Measurements from ENCODE around the gene COL6A1.
"Not testable (repeated sequence)": the region's sequence is repeated elsewhere in the genome, so short reads cannot be mapped to it uniquely, and the experiment has no call there.

Gene COL6A1

DNA sequence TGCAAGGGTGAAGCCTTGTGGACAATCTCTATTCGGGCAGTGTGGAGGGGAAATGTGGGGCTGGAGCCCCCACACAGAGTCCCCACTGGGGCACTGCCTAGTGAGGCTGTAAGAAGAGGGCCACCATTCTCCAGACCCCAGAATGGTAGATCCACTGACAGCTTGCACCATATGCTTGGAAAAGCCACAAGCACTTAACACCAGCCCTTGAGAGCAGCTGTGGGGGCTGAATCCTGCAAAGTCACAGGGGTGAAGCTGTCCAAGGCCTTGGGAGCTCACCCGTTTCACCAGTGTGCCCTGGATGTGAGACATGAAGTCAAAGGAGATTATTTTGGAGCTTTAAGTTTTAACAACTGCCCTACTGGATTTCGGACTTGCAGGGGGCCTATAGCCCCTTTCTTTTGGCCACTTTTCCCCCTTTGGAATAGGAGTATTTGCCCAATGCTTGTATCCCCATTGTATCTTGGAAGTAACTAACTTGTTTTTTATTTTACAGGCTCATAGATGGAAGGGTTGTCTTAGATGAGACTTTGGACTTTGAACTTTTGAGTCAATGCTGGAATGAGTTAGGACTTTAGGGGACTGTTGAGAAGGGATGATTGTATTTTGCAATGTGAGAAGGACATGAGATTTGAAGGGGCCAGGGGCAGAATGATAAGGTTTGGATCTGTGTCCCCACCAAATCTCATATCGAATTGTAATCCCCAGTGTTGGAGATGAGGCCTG lies 16.3 kb upstream of the COL6A1 start:
- DNase-seq (ENCODE audit: low read depth in 2 of 2, low spot score in 1 of 2), result no peak

DNA sequence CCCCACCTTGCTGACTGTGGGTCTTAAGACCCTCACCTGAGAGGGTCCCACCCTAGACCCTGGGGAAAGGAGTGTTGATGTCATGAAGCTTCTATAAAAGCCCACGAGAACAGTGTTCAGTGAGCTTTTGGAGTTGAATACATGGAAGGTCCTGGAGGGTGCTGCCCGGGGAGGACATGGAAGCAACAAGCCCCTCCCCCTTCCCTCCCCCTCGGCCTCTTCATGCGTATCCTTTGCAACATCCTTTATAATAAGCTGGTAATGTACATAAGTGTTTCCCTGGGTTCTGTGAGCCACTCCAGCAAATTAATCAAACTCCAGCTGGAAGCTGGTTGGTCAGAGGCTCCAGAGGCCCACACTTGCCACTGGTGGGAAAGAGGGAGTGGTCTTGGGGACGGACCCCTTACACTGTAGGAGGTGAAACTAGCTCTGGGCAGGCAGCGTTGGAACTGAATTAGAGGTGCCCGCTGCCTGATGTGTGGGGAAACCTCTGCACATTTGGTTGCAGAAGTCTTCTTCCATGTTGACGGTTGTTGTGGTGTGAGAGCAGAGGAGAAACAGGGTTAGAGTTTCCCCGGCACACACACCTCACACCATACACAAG lies 14.7 kb upstream of the COL6A1 start:
- no peak for DNase-seq (ENCODE audit: low read depth in 2 of 2, low spot score in 1 of 2)

DNA sequence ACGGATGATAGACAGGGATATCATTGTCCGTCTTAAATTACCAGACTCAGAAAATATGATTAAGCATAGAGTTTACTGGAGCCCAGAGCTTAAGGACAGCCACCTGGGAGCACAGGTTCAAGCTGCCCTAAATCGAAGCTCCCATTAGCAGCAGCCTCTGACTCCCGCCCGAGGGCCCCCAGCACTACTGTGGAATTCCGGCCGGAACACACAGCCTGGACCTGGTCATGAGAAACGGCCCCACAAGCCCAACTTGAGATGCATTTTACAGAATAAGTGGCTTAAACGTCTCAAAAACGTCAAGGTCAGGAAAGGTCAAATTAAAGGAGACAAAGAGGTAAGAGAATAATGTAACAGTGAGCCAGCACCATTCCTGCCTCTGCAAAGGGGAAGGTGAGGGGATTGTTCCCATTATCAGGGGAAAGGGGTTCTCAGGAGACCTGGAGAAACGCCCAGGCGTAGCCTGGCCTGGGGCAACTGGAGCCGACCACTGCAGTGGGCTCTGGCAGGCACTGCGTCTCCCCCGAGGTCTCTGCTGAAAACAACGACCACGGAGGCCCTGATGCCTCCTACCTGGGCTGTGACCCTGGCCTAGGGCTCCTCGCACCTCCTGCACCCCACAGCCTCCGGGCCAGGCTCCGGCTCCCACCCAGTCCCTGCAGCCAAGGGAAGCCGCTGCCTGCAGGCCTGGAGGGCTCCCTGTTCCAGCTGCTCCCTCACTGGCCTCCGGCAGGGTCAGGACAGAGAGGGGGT lies 11.5 kb upstream of the COL6A1 start:
- no peak for DNase-seq (ENCODE audit: low read depth in 2 of 2, low spot score in 1 of 2)

DNA sequence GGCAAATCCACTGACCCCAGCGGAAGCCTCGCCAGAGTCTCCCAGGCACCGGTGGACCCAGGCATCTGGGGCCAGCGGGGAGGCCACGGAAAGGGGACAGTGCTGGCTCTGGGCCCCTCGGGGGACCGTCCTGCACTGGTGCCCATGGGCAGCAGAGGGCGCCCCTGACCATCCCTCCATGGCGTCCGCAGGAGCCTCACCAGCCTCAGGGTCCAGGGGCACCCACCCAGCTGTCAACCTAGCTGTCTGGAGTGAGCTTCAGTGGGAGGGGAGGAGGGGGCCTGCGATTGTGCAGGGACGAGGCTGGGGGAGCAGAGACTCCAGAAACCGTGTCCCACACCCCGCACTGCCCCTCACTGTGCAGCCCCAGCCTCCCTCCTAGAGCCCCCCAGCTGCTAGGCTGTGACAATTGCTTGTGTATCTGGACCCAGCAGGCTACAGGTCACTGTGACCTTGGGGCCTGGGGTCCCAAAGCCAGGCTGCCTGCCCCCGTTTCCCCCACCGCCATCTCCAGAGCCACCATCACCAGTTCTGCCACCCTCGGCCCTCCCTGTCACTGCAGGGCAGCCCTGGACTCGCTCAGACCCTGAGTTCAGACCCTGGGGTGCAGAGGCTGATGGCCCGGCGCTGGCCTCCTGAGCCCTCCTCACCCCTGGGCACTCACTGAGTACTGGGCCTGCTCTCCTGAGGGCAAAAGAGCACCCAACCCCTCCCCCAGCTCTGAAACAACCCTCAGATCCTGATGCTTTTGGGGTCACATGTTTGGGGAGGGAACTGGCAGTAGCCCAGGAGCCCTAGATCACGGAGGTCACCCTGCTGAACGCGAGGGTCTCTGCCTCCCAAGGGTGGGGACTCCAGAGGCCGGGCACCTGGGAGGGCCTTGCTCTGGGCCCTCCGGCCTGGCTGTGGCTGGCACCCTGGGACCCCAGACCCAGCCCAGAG lies 10.6 kb upstream of the COL6A1 start:
- DNase-seq (ENCODE audit: low read depth in 2 of 2, low spot score in 1 of 2), result no peak

DNA sequence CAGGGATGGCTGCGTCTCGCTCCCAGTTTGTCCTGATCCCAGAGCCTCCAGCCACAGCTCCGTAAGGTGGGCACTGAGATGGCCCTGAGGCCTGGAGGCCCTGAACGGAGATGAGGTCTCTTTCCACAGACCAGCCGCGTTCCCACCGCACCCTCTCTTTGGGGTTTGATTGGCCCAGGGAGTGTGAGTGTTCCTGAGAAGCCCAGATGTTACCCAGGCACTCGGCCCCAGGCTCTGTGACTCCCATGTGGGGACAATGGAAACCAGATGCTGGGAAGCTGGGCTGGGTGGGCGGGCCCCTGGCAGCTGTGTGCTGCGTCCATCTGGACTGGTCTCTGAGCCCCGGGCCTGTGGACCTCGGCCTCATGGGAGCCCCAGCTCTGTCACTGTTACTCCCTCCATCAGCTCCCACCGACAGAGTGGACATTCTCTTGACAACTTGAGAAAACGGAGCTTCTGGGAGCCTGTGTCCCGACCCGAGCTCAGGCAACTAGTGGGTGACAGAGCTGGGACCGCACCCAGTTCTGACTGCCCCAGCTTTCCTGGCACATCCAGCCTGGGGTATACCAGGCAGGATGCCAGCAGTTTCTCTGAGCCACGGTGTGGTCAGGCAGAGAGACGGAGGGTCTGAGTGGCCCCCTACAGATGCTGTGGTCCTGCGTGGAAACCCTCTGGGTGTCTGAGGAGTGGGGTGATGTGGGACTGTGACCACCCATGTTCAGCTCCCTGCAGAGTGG lies 9.8 kb upstream of the COL6A1 start:
- DNase-seq (ENCODE audit: low read depth in 2 of 2, low spot score in 1 of 2), result no peak

DNA sequence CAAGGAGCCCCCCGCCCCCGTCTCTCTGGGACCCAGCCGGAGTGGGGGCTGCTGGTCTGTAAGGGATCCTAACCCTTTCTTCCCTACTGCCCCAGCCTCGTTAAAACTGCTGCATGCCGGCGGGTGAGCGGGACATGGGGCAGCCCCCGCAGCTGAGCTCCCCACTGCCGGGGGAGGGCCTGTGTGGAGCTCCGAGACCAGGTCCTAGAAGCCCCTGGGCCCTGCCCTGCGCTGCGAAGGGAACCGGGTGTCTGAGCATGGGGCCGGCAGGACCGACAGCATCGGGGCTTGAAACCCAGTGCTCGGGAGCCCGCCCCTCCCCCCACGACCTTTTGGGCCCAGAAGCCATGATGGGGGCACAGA lies 9.2 kb upstream of the COL6A1 start:
- DNase-seq (ENCODE audit: low read depth in 2 of 2, low spot score in 1 of 2), result no peak

DNA sequence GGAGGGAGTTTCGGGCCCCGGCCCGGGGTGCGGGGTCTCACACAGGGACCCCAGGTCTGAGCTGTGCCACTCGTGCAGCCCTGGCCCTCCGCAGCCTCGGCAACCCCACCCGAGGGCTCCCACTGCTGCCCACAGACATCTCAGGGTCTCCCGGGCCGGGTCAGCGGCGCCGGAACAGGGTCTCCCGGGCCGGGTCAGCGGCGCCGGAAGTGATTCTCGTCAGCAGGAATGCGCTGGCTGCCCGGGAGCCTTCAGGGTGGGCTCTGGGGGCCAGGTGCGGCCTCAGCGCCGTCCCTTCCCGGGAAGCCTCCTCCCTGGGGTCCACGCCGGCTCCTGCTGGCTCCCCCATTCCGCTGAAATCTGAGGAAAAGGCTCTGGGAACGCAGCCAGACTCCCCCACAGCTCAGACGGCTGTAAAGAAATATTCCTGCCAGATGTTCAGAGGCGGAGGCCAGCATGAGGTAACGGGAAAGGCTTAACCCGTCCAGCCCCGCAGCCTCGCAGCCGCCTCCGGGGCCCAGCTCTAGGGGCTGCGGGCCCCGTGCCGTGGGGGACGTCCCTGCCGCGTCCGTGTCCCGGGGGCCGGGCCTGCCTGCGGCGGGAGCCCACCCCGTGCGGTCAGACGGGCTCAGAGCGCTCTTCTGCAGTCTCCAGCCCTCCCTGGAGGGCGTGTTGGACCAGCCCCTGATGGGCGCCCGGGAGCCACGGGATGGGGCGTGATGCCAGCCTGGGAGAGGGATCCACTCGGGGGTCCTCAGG lies 8.7 kb upstream of the COL6A1 start:
- DNase-seq (ENCODE audit: low read depth in 2 of 2, low spot score in 1 of 2), result no peak

DNA sequence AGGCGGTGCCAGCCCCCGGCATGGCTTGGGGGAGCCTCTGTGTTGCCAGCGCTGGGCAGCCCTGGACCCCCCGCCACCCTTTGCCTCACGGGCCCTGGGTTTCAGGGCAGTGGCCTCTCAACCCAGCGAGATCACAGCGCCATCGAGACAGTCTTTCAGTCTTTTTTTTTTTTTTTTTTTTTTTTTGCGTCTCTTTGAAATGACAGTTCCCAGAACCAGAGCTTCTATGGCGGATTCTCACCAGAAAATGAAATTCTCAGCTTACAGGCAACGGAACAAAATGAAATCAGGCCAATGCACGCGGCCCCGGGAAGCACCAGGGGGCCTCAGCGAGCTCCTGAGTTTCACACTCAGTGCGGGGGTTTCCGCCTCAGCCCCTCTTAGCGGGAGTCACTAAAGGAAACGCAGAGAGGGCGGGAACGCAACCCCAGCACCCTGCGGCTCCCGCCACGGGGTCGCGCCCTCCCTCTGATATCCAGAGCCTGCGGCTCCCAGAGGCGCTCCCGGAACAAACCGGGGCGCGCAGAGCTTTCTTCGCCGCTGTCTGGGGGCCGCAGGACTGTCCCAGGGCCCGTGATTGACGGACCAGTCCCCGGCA lies 8.0 kb upstream of the COL6A1 start:
- peak; percentile 71 to 75 for DNase-seq (ENCODE audit: low read depth in 2 of 2, low spot score in 1 of 2)

DNA sequence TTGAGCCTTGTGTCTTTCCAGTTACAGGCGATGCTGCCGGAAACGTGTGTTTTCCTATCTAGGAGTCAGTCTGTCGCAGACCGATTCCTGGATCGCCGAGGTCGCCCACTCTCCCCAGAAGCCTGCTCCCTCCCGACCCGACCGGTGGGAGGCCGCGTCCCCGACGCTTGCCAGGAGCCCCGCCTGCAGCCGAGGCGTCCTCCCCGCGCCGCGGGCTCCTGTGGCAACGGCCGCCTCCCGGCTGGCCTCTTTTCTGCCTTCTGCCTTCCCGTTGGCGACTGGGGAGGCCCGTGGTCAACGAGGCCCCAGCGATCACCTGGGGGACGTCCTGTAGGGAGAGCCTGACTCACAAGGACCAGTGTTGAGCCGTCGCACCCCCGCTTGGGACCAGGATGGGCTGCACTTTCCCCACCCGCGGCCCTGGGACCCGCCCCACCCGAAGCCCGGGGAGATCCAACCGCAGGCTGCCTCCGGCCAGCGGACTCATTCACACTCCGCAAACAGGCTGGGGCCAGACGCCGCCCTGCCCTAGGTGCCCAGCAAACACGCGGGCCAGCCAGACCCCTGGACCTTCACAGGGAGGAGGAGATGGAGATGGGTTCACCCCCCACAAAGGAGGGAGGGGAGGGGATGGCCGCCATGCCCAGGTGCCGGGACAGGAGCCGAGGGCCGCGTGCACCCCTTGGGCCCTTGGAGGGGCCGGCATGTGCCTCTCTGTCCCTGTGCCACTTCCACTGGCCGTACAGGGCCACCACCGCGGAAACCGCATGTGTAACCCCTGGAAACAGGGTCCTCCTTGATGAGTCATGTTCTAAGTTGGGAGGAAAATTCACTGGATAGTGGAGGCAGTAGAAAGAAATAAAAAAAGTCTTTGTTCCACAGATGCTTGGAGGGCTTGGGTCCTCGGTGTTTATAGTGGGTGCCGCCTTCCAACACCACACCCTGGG lies 7.2 kb upstream of the COL6A1 start:
- DNase-seq (ENCODE audit: low read depth in 2 of 2, low spot score in 1 of 2), result no peak

DNA sequence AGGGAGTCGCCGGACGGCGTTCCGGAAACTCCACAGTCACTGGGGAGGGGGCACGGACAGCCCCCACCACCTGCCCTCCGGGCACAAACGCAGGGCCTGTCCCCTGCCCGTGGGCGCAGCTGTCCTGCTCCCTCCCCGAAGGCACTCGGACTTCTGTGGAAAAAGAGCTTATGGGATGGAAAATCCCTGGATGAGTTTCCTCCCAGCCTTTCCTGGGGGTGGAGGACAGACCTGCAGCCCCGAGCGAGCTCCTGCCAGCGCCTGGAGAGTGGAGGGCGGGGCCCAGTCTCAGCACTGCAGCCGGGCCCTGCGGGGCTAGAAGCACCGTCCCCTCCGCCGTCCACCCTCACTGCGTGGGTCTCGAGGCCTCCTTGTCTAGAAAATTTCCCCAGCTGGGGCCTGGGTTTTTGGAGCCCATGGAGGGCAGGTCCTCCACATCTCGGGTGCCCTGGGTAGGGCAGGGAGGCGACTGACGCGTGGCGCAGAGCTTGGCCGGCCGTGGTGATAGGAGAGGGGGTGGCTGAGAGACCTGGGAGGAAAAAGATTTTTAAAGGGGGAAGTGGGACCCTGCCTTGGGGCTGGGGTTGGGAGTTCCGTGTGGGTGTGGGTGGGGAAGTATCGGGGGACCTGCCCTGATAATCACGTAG lies 6.4 kb upstream of the COL6A1 start:
- no peak for DNase-seq (ENCODE audit: low read depth in 2 of 2, low spot score in 1 of 2)

DNA sequence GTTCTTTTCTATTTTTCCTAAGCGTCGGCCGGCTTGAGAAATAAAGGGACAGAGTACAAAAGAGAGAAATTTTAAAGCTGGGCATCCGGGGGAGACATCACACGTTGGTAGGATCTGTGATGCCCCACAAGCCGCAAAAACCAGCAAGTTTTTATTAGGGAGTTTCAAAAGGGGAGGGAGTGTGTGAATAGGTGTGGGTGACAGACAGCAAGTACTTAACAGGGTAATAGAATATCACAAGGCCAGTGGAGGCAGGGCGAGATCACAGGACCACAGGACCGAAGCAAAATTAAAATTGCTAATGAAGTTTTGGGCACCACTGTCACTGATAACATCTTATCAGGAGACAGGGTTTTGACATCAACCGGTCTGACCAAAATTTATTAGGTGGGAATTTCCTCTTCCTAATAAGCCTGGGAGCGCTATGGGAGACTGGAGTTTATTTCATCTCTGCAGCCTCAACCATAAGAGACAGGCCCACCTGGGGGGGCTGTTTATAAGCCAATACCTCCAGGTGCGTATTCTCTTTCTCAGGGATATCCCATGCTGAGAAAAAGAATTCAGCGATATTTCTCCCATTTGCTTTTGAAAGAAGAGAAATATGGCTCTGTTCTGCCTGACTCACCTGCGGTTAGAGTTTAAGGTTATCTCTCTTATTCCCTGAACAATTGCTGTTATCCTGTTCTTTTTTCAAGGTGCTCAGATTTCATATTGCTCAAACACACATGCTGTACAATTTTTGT lies 5.7 kb upstream of the COL6A1 start:
- DNase-seq (ENCODE audit: low read depth in 2 of 2, low spot score in 1 of 2), result not testable (repeated sequence)

DNA sequence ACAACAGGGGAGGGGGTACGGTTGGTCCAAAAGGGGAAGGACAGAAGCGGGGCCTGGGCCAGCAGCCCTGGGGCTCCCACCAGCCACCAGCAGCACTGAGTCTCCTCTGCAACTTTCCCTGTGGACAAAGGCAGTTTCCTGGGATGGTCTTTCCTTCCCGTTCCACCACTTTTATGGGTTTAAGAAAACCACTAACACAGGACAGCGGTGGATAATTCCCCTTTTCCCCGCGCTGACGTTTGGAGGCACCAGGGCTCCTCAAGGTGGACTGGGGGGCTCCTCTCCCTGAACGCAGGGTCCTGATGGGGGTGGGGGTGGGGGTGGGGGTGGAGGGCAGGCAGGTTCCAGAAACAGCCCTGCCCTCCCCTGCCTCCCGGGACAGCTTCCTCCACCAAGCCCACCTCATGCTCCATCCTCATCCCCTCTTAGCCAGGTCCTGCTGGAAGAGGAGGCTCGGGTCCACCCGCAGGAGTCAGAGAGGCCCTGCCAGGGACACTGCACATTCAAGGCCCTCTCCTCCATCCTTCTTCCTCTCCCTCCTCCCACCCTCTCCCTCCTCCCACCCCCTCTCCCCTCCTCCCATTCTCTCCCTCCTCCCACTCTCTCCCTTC lies 4.8 kb upstream of the COL6A1 start:
- no peak for DNase-seq (ENCODE audit: low read depth in 2 of 2, low spot score in 1 of 2)

DNA sequence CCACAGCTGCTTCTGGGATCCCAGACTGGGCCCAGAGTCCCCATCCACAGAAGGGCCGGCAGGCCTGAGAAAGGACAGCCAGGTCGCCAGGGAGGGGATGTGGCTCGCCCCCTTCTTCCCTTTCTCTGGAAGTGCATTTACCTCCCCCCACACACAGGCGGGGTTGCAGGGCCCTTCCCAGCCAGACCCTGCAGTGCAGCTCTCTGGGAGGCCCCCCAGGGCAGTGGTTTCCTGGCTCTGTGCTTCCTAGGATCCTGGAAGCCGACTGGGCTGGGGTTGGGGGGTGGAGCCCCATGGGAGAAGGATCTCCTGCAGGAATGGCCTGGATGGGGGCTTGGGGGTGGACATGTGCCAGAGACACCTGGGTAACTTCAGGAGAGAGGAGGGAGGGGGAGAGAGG lies 4.2 kb upstream of the COL6A1 start:
- DNase-seq (ENCODE audit: low read depth in 2 of 2, low spot score in 1 of 2), result no peak

DNA sequence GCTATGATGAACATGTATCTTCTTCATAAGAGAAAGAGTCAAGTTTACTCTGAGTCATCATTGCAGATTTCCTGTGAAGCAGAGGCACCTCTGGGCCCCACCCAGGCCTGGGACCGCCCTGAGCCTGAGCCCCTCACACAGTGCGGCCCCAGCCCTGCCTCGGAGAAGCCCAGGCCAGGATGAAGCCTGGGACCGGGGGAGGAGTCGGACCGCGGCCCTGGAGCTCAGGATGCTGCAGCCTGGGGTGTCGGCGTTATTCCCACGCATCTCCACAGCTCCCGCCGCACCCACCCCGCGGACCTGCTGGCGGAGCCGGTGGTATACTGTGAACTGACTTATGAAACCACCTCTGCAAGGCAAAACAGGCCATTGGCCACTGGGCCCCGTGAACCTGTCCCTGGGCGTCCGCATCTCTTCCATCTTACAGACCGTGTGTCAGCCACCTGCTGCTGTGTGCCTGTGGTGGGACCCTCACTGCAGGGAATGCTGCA lies 2.4 kb upstream of the COL6A1 start:
- no peak for DNase-seq (ENCODE audit: low read depth in 2 of 2, low spot score in 1 of 2)

DNA sequence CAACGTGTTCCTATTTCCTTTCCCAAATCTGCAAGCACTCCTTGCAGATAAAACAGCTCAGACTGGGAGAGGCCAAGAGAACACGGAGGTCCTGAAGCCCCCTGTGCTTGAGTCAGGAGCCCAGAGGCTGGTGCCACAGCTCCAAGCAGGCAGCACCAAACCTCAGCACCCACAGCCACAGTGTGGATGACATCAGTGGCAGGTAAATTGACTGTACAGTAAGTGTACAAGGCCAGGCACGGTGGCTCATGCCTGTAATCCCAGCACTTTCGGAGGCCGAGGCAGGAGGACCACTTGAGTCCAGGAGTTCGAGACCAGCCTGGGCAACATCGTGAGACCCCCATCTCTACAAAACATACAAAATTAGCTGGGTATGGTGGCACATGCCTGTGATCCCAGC lies 1.9 kb upstream of the COL6A1 start:
- no peak for DNase-seq (ENCODE audit: low read depth in 2 of 2, low spot score in 1 of 2)

DNA sequence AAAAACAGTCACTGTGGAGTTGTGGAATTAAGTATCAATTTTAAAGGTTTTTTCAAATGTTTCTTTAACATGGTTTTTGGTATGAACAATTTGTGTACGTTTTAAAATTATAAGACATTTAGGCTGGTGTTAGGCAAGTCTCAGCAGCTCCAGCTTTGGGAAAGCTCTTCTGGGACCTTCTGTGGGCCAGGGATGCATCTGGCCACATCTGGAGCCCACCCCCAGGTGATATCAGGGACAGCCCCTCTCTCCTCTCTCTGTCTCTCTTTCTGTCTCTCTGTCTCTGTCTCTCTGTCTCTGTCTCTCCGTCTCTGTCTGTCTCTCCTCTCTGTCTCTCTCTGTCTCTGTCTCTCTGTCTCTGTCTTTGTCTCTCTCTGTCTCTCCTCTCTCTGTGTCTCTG lies 1.3 kb upstream of the COL6A1 start:
- DNase-seq (ENCODE audit: low read depth in 2 of 2, low spot score in 1 of 2), result no peak

DNA sequence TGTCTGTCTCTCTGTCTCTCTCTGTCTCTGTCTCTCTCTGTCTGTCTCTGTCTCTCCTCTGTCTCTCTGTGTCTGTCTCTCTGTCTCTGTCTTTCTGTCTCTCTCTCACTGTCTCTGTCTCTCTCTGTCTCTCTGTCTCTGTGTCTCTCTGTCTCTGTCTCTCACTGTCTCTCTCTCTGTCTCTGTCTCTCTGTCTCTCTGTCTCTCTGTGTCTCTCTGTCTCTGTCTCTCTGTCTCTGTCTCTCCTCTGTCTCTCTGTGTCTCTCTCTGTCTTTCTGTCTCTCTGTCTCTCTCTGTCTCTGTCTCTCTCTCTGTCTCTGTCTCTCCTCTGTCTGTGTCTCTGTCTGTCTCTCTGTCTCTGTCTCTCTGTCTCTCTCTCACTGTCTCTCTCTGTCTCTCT lies 873 bp upstream of the COL6A1 start:
- no peak for DNase-seq (ENCODE audit: low read depth in 2 of 2, low spot score in 1 of 2)
